ENCODE results near the gene AAK1. TPM values are rescaled to one million over a fixed set of nuclear protein-coding genes. Genes with fewer than 3 reads are reported as not detected.
"Not testable (repeated sequence)": the region's sequence is repeated elsewhere in the genome, so short reads cannot be mapped to it uniquely, and the experiment has no call there.

The AAK1 gene
- polyA plus RNA-seq, 1 donor (not counting 4 experiments of a cell fraction or from before 2014, with no cell fraction given), result 12.3 TPM

DNA sequence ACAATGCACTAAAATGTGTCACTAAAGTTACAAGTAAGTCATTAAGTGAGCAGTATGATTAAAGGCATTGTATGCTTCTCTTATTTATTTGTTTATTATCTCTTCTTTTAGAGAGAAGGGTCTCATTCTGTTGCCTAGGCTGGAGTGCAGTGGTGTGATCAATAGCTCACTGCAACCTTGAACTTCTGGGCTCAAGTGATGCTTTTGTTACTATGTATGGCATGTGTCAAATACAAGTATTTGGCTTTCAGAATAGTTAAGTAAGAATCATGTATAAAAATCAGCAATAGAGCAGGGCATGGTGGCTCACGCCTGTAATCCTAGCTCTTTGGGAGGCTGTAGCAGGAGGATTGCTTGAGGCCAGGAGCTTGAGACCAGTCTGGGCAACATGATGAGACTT, 15.8 kb upstream of the AAK1 start:
- H3K9ac ChIP-seq (ENCODE audit: control insufficient read depth, extremely low read depth, insufficient read depth, low read length), result no peak overlapping the region
- H3K4me2 ChIP-seq (ENCODE audit: control insufficient read depth, extremely low read depth, insufficient read depth, low read depth, low read length), result no peak overlapping the region
- H3K36me3 ChIP-seq (ENCODE audit: control insufficient read depth in 2 of 2, extremely low read depth in 1 of 2, insufficient read depth in 2 of 2, low read length in 2 of 2), result no peaks in the 10 kb centered on the region
- H3K4me3 ChIP-seq (ENCODE audit: control insufficient read depth in 2 of 3, extremely low read depth in 1 of 3, insufficient read depth in 2 of 3, low read depth in 1 of 3, low read length in 3 of 3), result no peak overlapping the region
- dilution Hi-C loops (cut with MboI; ENCODE audit: extremely low pct_ligation_motif_present, low sequenced_read_pairs), result no loop called here
- no peaks in the 10 kb centered on the region for H3K27me3 ChIP-seq (ENCODE audit: control insufficient read depth, extremely low read depth, insufficient read depth, low read length)
- no peak overlapping the region for H3K27ac ChIP-seq (ENCODE audit: control insufficient read depth, insufficient read depth, low read length)
- no peaks in the 10 kb centered on the region for H4K20me1 ChIP-seq (ENCODE audit: control insufficient read depth, extremely low read depth, insufficient read depth, low read length)
- no peak overlapping the region for H2AFZ ChIP-seq (ENCODE audit: control insufficient read depth, low read length)
- no peak for FAIRE-seq
- DNase-seq (ENCODE audit: low read depth, low spot score), result no peak
- no peaks in the 10 kb centered on the region for H3K4me1 ChIP-seq (ENCODE audit: control insufficient read depth, extremely low read depth, insufficient read depth, low read length)
- H3K79me2 ChIP-seq (ENCODE audit: control insufficient read depth, insufficient read depth, low read length), result no peaks in the 10 kb centered on the region
- no peaks in the 10 kb centered on the region for H3K9me1 ChIP-seq (ENCODE audit: control insufficient read depth, extremely low read depth, insufficient read depth, low read length)
- TF ChIP-seq, protein P1, sequence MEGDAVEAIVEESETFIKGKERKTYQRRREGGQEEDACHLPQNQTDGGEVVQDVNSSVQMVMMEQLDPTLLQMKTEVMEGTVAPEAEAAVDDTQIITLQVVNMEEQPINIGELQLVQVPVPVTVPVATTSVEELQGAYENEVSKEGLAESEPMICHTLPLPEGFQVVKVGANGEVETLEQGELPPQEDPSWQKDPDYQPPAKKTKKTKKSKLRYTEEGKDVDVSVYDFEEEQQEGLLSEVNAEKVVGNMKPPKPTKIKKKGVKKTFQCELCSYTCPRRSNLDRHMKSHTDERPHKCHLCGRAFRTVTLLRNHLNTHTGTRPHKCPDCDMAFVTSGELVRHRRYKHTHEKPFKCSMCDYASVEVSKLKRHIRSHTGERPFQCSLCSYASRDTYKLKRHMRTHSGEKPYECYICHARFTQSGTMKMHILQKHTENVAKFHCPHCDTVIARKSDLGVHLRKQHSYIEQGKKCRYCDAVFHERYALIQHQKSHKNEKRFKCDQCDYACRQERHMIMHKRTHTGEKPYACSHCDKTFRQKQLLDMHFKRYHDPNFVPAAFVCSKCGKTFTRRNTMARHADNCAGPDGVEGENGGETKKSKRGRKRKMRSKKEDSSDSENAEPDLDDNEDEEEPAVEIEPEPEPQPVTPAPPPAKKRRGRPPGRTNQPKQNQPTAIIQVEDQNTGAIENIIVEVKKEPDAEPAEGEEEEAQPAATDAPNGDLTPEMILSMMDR (optimal IDR thresholded peaks at IDR 0.05 in 1 of 3, IDR thresholded peaks at IDR 0.05 in 1 of 3, conservative IDR thresholded peaks at IDR 0.05 in 1 of 3; ENCODE audit: extremely low read depth in 1 of 3, insufficient read depth in 2 of 3, low read length in 3 of 3), result no peak
- no peak for TF ChIP-seq EZH2 (IDR thresholded peaks at IDR 0.05; ENCODE audit: low read length)
- H3K9me3 ChIP-seq (ENCODE audit: control insufficient read depth, low read depth, low read length), result no peaks in the 10 kb centered on the region

DNA sequence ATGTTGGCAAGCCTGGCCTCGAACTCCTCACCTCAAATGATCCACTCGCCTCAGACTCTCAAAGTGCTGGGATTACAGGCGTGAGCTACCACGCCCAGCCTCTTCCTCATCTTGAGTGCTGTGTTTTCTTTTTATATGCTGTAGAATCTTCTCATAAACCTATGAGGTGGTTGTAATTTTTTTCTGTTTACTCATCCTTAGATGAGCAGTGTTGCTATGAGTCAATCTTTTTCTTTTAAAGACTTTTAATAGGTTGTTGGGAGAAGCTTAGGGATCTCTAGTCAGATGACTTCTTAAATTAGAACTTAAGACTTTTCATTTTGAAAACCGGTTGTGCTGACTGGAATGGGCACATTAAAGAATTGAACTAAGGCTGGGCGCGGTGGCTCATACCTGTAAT, 8.7 kb upstream of the AAK1 start:
- Histone ChIP-seq H3K4me3 (ENCODE audit: control insufficient read depth in 2 of 3, extremely low read depth in 1 of 3, insufficient read depth in 2 of 3, low read depth in 1 of 3, low read length in 3 of 3) (no peak overlapping the region), H3K4me2 (ENCODE audit: control insufficient read depth, extremely low read depth, insufficient read depth, low read depth, low read length) (peak overlapping the region; percentile 39), H2AFZ (ENCODE audit: control insufficient read depth, low read length) (no peak overlapping the region), H3K27ac (ENCODE audit: control insufficient read depth, insufficient read depth, low read length) (peak overlapping the region; percentile 76), H3K9me3 (ENCODE audit: control insufficient read depth, low read depth, low read length) (no peaks in the 10 kb centered on the region), H3K9me1 (ENCODE audit: control insufficient read depth, extremely low read depth, insufficient read depth, low read length) (no peaks in the 10 kb centered on the region), H3K79me2 (ENCODE audit: control insufficient read depth, insufficient read depth, low read length) (no peaks in the 10 kb centered on the region), H3K36me3 (ENCODE audit: control insufficient read depth in 2 of 2, extremely low read depth in 1 of 2, insufficient read depth in 2 of 2, low read length in 2 of 2) (no peaks in the 10 kb centered on the region), H3K4me1 (ENCODE audit: control insufficient read depth, extremely low read depth, insufficient read depth, low read length) (peaks cover 17% of the 10 kb centered on the region), H4K20me1 (ENCODE audit: control insufficient read depth, extremely low read depth, insufficient read depth, low read length) (no peaks in the 10 kb centered on the region), H3K9ac (ENCODE audit: control insufficient read depth, extremely low read depth, insufficient read depth, low read length) (no peak overlapping the region), H3K27me3 (ENCODE audit: control insufficient read depth, extremely low read depth, insufficient read depth, low read length) (no peaks in the 10 kb centered on the region)
- peak; percentile 23 for FAIRE-seq
- DNase-seq (ENCODE audit: low read depth, low spot score), result peak; percentile 77
- dilution Hi-C loops (cut with MboI; ENCODE audit: extremely low pct_ligation_motif_present, low sequenced_read_pairs), result no loop called here
- TF ChIP-seq EZH2 (IDR thresholded peaks at IDR 0.05; ENCODE audit: low read length), result no peak
- TF ChIP-seq, protein P1 (optimal IDR thresholded peaks at IDR 0.05 in 1 of 3, IDR thresholded peaks at IDR 0.05 in 1 of 3, conservative IDR thresholded peaks at IDR 0.05 in 1 of 3; ENCODE audit: extremely low read depth in 1 of 3, insufficient read depth in 2 of 3, low read length in 3 of 3), result no peak

DNA sequence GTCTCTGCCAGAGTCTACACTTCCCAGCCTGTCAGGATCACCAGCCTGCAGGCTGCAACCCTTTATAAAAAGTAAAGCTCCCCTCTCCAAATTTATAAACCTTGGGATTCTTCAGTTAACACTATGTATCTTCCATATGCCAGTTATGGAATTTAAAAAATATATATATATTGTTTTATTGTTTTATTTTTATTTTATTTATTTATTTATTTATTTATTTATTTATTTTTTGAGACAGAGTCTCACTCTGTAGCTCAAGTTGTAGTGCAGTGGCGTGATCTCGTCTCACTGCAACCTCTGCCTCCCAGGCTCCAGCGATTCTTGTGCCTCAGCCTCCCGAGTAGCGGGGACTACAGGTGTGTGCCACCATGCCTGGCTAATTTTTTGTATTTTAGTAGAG, 3.7 kb upstream of the AAK1 start:
- dilution Hi-C loops (cut with MboI; ENCODE audit: extremely low pct_ligation_motif_present, low sequenced_read_pairs); H3K9me1 ChIP-seq (ENCODE audit: control insufficient read depth, extremely low read depth, insufficient read depth, low read length); H3K4me3 ChIP-seq (ENCODE audit: control insufficient read depth in 2 of 3, extremely low read depth in 1 of 3, insufficient read depth in 2 of 3, low read depth in 1 of 3, low read length in 3 of 3); H3K9me3 ChIP-seq (ENCODE audit: control insufficient read depth, low read depth, low read length); H3K79me2 ChIP-seq (ENCODE audit: control insufficient read depth, insufficient read depth, low read length); H3K9ac ChIP-seq (ENCODE audit: control insufficient read depth, extremely low read depth, insufficient read depth, low read length); H3K36me3 ChIP-seq (ENCODE audit: control insufficient read depth in 2 of 2, extremely low read depth in 1 of 2, insufficient read depth in 2 of 2, low read length in 2 of 2); H3K4me2 ChIP-seq (ENCODE audit: control insufficient read depth, extremely low read depth, insufficient read depth, low read depth, low read length); DNase-seq (ENCODE audit: low read depth, low spot score); H3K27ac ChIP-seq (ENCODE audit: control insufficient read depth, insufficient read depth, low read length); H4K20me1 ChIP-seq (ENCODE audit: control insufficient read depth, extremely low read depth, insufficient read depth, low read length); FAIRE-seq; H3K27me3 ChIP-seq (ENCODE audit: control insufficient read depth, extremely low read depth, insufficient read depth, low read length); H2AFZ ChIP-seq (ENCODE audit: control insufficient read depth, low read length): not testable (repeated sequence)
- peaks cover 18% of the 10 kb centered on the region for H3K4me1 ChIP-seq (ENCODE audit: control insufficient read depth, extremely low read depth, insufficient read depth, low read length)

Data from keratinocyte (primary cell).